ENCODE measurements around the gene ZNF772. TPM values are rescaled to one million over a fixed set of nuclear protein-coding genes. Genes with fewer than 3 reads are reported as not detected.
A peak's percentile ranks its signal among the peaks of the same experiment; 100 is the strongest.
"Not testable (repeated sequence)": the region's sequence is repeated elsewhere in the genome, so short reads cannot be mapped to it uniquely, and the experiment has no call there.

Gene ZNF772
- polyA plus RNA-seq, 3 donors = 0.32 to 1.2 (median 0.99) TPM

DNA sequence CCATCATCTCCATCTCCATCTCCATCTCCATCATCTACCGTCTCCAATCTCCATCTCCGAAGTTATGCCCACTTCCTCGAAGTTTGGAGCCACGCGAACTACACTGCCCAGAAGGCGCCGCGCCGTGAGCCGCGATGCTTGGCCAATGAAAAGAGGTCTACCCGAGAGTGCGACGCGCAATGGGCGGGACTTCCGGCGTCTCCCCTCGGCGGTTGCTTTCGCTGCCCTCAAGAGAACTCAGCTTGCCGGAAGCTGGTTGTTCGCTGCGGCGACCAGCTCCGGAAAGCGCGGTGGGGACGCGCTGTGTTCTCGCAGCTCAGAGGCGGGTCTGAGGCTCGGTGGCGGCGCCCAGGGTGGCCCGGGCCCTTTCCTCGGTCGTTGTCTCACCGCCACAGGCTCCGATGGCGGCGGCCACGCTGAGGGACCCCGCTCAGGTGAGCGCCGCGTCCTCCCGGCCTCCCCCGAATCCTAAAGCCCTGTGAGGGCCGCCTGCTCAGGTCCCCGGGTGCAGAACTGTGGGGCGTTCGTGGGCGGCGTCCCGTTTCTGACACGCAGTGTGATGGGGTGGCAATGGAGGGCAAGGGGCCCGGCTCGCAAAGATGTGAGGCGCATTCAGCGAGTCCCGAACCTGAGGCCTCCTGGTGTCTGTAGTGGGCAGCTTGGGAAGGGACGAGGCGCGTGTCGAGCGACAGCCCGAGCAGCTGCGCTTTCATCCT is 22.5 kb upstream of the ZNF772 start, which contains the start of gene ZNF773:
TSS of gene ZNF773 (plus strand) at position 259 of the 716 bp plus-strand sequence. CDS start at position 402, 143 bp downstream.
- H3K9me3 Mint-ChIP-seq = peaks cover 56 to 88% (median 67%) of the 10 kb centered on the region in 7 donors
- Histone ChIP-seq H3K36me3 (replicated peaks in 1 of 2; ENCODE audit: control insufficient read depth in 1 of 2, insufficient read depth in 2 of 2, low read length in 2 of 2) (peaks cover 7 to 28% of the 10 kb centered on the region in 2 donors), H3K4me2 (replicated peaks; ENCODE audit: extremely low read depth, low read length, poor library complexity, severe bottlenecking) (peak within 1 kb of the TSS; percentile 60), H3K9me3 (replicated peaks in 1 of 2; ENCODE audit: control insufficient read depth in 1 of 2, insufficient read depth in 1 of 2, low read length in 2 of 2) (peaks cover 63 to 79% of the 10 kb centered on the region in 2 donors), H3K4me3 (replicated peaks in 1 of 3; ENCODE audit: low read depth in 2 of 3, low read length in 3 of 3) (peak within 1 kb of the TSS; percentile 59 to 77 (median 73)), H3K27ac (ENCODE audit: low read depth in 1 of 2, low read length in 2 of 2) (peak within 1 kb of the TSS; percentile 57 to 71), H2AFZ (ENCODE audit: insufficient read depth, low read depth, low read length, poor library complexity, severe bottlenecking) (peak within 1 kb of the TSS; percentile 81), H3K9ac (ENCODE audit: insufficient read depth, low read length, poor library complexity, severe bottlenecking) (peak within 1 kb of the TSS; percentile 74)
- H3K4me3 Mint-ChIP-seq = peak within 1 kb of the TSS; percentile 73 to 82
- not testable (repeated sequence) for H3K27me3 Mint-ChIP-seq (ENCODE audit: low read depth in 3 of 3); H3K27me3 ChIP-seq (ENCODE audit: control insufficient read depth in 2 of 2, insufficient read depth in 2 of 2, low read length in 2 of 2); H3K4me1 ChIP-seq (ENCODE audit: control insufficient read depth in 1 of 2, insufficient read depth in 2 of 2, low read length in 2 of 2); H4K20me1 ChIP-seq (ENCODE audit: insufficient read depth, low read length); H3K79me2 ChIP-seq (ENCODE audit: insufficient read depth, low read length)
- peak within 1 kb of the TSS in 6 of 7 donors; percentile 4 to 72 (median 39) for H3K27ac Mint-ChIP-seq
- intact Hi-C loops (cut with micrococcal nuclease) = loop anchor here (5.0 kb wide), 1 partner anchor 77 kb away; the partner anchor contains the start of gene ZNF416 (in 2 of the 2)
- peaks cover 10% of the 10 kb centered on the region for H3K4me1 Mint-ChIP-seq
- WGBS (ENCODE audit: insufficient coverage) = under 1% methylated on average over 49 of the region's 69 CpGs
- H3K36me3 Mint-ChIP-seq = peaks cover 33 to 38% of the 10 kb centered on the region in 2 donors
- TF ChIP-seq, protein P1, sequence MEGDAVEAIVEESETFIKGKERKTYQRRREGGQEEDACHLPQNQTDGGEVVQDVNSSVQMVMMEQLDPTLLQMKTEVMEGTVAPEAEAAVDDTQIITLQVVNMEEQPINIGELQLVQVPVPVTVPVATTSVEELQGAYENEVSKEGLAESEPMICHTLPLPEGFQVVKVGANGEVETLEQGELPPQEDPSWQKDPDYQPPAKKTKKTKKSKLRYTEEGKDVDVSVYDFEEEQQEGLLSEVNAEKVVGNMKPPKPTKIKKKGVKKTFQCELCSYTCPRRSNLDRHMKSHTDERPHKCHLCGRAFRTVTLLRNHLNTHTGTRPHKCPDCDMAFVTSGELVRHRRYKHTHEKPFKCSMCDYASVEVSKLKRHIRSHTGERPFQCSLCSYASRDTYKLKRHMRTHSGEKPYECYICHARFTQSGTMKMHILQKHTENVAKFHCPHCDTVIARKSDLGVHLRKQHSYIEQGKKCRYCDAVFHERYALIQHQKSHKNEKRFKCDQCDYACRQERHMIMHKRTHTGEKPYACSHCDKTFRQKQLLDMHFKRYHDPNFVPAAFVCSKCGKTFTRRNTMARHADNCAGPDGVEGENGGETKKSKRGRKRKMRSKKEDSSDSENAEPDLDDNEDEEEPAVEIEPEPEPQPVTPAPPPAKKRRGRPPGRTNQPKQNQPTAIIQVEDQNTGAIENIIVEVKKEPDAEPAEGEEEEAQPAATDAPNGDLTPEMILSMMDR (IDR thresholded peaks at IDR 0.05) = peak; percentile 35
- DNase-seq = peak; percentile 88 to 91 (median 90)

DNA sequence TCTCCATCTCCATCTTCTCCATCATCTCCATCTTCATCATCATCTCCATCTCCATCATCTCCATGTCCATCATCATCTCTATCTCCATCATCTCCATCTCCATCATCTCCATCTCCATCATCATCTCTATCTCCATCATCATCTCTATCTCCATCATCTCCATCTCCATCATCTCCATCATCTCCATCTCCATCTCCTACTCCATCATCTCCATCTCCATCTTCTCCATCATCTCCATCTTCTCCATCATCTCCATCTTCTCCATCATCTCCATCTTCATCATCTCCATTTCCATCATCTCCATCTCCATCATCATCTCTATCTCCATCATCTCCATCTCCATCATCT is 21.9 kb upstream of the ZNF772 start:
- peaks cover 30 to 37% of the 10 kb centered on the region in 2 donors for H3K36me3 Mint-ChIP-seq
- TF ChIP-seq, protein P1 (IDR thresholded peaks at IDR 0.05) = peak; percentile 35
- Histone ChIP-seq H3K9me3 (replicated peaks in 1 of 2; ENCODE audit: control insufficient read depth in 1 of 2, insufficient read depth in 1 of 2, low read length in 2 of 2) (peaks cover 60 to 79% of the 10 kb centered on the region in 2 donors), H3K4me2 (replicated peaks; ENCODE audit: extremely low read depth, low read length, poor library complexity, severe bottlenecking) (peak overlapping the region; percentile 53), H3K4me3 (replicated peaks in 1 of 3; ENCODE audit: low read depth in 2 of 3, low read length in 3 of 3) (peak overlapping the region in 1 of 3 experiments; percentile 77), H3K36me3 (replicated peaks in 1 of 2; ENCODE audit: control insufficient read depth in 1 of 2, insufficient read depth in 2 of 2, low read length in 2 of 2) (peaks cover 5 to 24% of the 10 kb centered on the region in 2 donors)
- H3K27me3 ChIP-seq (ENCODE audit: control insufficient read depth in 2 of 2, insufficient read depth in 2 of 2, low read length in 2 of 2); DNase-seq; H4K20me1 ChIP-seq (ENCODE audit: insufficient read depth, low read length); H3K79me2 ChIP-seq (ENCODE audit: insufficient read depth, low read length); H3K27me3 Mint-ChIP-seq (ENCODE audit: low read depth in 3 of 3); H3K4me1 ChIP-seq (ENCODE audit: control insufficient read depth in 1 of 2, insufficient read depth in 2 of 2, low read length in 2 of 2); H3K27ac ChIP-seq (ENCODE audit: low read depth in 1 of 2, low read length in 2 of 2); H2AFZ ChIP-seq (ENCODE audit: insufficient read depth, low read depth, low read length, poor library complexity, severe bottlenecking); H3K9ac ChIP-seq (ENCODE audit: insufficient read depth, low read length, poor library complexity, severe bottlenecking): not testable (repeated sequence)
- H3K4me3 Mint-ChIP-seq = peak overlapping the region; percentile 73 to 82
- peaks cover 57 to 88% (median 66%) of the 10 kb centered on the region in 7 donors for H3K9me3 Mint-ChIP-seq
- intact Hi-C loops (cut with micrococcal nuclease) = loop anchor here in 1 of 2 donors (5.0 kb wide), 1 partner anchor 78 kb away; the partner anchor contains the start of gene ZNF416
- peak overlapping the region in 3 of 7 donors; percentile 13 to 72 (median 65) for H3K27ac Mint-ChIP-seq
- H3K4me1 Mint-ChIP-seq = peaks cover 10% of the 10 kb centered on the region

DNA sequence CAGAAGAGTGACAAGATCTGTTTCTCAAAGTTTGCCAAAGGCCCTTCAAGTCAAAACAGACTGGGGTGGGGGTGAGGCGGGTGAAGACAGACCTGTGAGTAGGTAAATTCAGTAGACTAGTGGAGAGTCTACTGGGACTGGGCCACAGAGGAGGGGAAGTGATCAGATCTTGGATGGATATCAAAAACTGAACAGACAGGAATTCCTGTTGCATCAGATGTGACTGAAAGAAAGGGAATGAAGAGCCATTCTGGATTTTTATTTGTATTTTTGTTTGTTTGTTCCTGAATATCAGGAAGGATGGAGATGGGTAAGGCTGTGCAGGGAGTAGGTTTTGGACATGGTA is 10.9 kb upstream of the ZNF772 start:
- Mint-ChIP-seq H3K4me3 (peak overlapping the region; percentile 69 to 83), H3K9me3 (peaks cover 45 to 67% (median 53%) of the 10 kb centered on the region in 7 donors), H3K4me1 (peaks cover 11% of the 10 kb centered on the region), H3K36me3 (peaks cover 32 to 34% of the 10 kb centered on the region in 2 donors)
- peaks cover 10 to 31% of the 10 kb centered on the region in 2 donors for H3K36me3 ChIP-seq (replicated peaks in 1 of 2; ENCODE audit: control insufficient read depth in 1 of 2, insufficient read depth in 2 of 2, low read length in 2 of 2)
- not testable (repeated sequence) for H3K27ac Mint-ChIP-seq; H3K27ac ChIP-seq (ENCODE audit: low read depth in 1 of 2, low read length in 2 of 2); H3K27me3 Mint-ChIP-seq (ENCODE audit: low read depth in 3 of 3); H2AFZ ChIP-seq (ENCODE audit: insufficient read depth, low read depth, low read length, poor library complexity, severe bottlenecking); H3K27me3 ChIP-seq (ENCODE audit: control insufficient read depth in 2 of 2, insufficient read depth in 2 of 2, low read length in 2 of 2); H3K79me2 ChIP-seq (ENCODE audit: insufficient read depth, low read length); DNase-seq; H3K9ac ChIP-seq (ENCODE audit: insufficient read depth, low read length, poor library complexity, severe bottlenecking); H3K4me2 ChIP-seq (replicated peaks; ENCODE audit: extremely low read depth, low read length, poor library complexity, severe bottlenecking); H4K20me1 ChIP-seq (ENCODE audit: insufficient read depth, low read length); H3K4me1 ChIP-seq (ENCODE audit: control insufficient read depth in 1 of 2, insufficient read depth in 2 of 2, low read length in 2 of 2)
- H3K4me3 ChIP-seq (replicated peaks in 1 of 3; ENCODE audit: low read depth in 2 of 3, low read length in 3 of 3) = peak overlapping the region in 1 of 3 experiments; percentile 92
- intact Hi-C loops (cut with micrococcal nuclease) = loop anchor here in 1 of 2 donors (10.0 kb wide), 1 partner anchor 53 kb away; the partner anchor contains the start of gene ZNF749
- WGBS (ENCODE audit: insufficient coverage) = no CpG with 5 or more reads among the region's 1 CpG
- H3K9me3 ChIP-seq (replicated peaks in 1 of 2; ENCODE audit: control insufficient read depth in 1 of 2, insufficient read depth in 1 of 2, low read length in 2 of 2) = peaks cover 36 to 45% of the 10 kb centered on the region in 2 donors
